GM23338 (cell line): ENCODE results near the gene FYB2. TPM values are rescaled to one million over a fixed set of nuclear protein-coding genes. Genes with fewer than 3 reads are reported as not detected.

ENCODE experiments used
- ATAC-seq: fragments of 200-7000 bp; cut with Tn5 transposase; 3 replicates; pipeline ENCODE4 v1.9.1; 2020
- DNase-seq: peaks from one replicate; pipeline ENCODE4 v3.0.0-alpha.2; 2015; ENCODE audit warnings: low spot score
- H2AFZ ChIP-seq: fragments of 200-600 bp; sonication (generic); 2 replicates; pipeline ENCODE4 v1.8.0; 2016; ENCODE audit warnings: antibody characterized with exemption, mild to moderate bottlenecking, moderate library complexity
- H3F3A ChIP-seq: fragments of 200-600 bp; sonication (generic); replicated peaks from 2 replicates; pipeline ENCODE4 v1.8.0; 2017; ENCODE audit warnings: antibody characterized with exemption, mixed run types, low read depth
- H3K27ac ChIP-seq: fragments of 200-600 bp; sonication (generic); 2 replicates; pipeline ENCODE4 v1.6.1; 2016; ENCODE audit warnings: low read depth
- H3K27me3 ChIP-seq: fragments of 200-600 bp; sonication (generic); 2 replicates; pipeline ENCODE4 v1.8.0; 2016; ENCODE audit warnings: mild to moderate bottlenecking, mixed run types, moderate library complexity; ENCODE audit not compliant: insufficient read depth
- H3K36me3 ChIP-seq: fragments of 200-600 bp; sonication (generic); 2 replicates; pipeline ENCODE4 v1.8.0; 2016; ENCODE audit warnings: mild to moderate bottlenecking; ENCODE audit not compliant: insufficient read depth
- H3K4me1 ChIP-seq: fragments of 200-600 bp; sonication (generic); 2 replicates; pipeline ENCODE4 v1.8.0; 2016; ENCODE audit warnings: mild to moderate bottlenecking, moderate library complexity; ENCODE audit not compliant: insufficient read depth
- H3K4me2 ChIP-seq: fragments of 200-600 bp; sonication (generic); 2 replicates; pipeline ENCODE4 v1.7.1; 2017; ENCODE audit warnings: mixed run types
- H3K4me3 ChIP-seq: fragments of 200-600 bp; sonication (generic); 2 replicates; pipeline ENCODE4 v1.6.1; 2016; ENCODE audit warnings: mixed run types
- H3K79me2 ChIP-seq: fragments of 200-600 bp; sonication (generic); replicated peaks from 2 replicates; pipeline ENCODE4 v1.8.0; 2017; ENCODE audit warnings: mild to moderate bottlenecking; ENCODE audit not compliant: insufficient read depth
- H3K9me2 ChIP-seq: fragments of 200-600 bp; sonication (generic); 2 replicates; pipeline ENCODE4 v1.8.0; 2017; ENCODE audit not compliant: insufficient read depth
- H4K20me1 ChIP-seq: fragments of 200-600 bp; sonication (generic); replicated peaks from 2 replicates; pipeline ENCODE4 v1.8.0; 2017; ENCODE audit warnings: mild to moderate bottlenecking; ENCODE audit not compliant: insufficient read depth
- H3K27ac Mint-ChIP-seq: 2 replicates; pipeline ENCODE4 v1.8.0; 2020; ENCODE audit warnings: inconsistent platforms, mild to moderate bottlenecking, moderate library complexity, mixed read lengths
- H3K27me3 Mint-ChIP-seq: 3 replicates; pipeline ENCODE4 v1.8.0; 2022; ENCODE audit warnings: low read depth, mild to moderate bottlenecking, moderate library complexity, mixed read lengths, inconsistent platforms; ENCODE audit not compliant: insufficient read depth, poor library complexity
- H3K36me3 Mint-ChIP-seq: 3 replicates; pipeline ENCODE4 v1.8.0; 2021; ENCODE audit warnings: low read depth, mild to moderate bottlenecking, inconsistent platforms, moderate library complexity, mixed read lengths
- H3K4me1 Mint-ChIP-seq: 3 replicates; pipeline ENCODE4 v1.8.0; 2020; ENCODE audit warnings: mild to moderate bottlenecking, inconsistent platforms, mixed read lengths
- H3K4me3 Mint-ChIP-seq: 3 replicates; pipeline ENCODE4 v1.8.0; 2021; ENCODE audit warnings: moderate library complexity, mild to moderate bottlenecking, inconsistent platforms, mixed read lengths
- H3K9me3 Mint-ChIP-seq: 3 replicates; pipeline ENCODE4 v1.8.0; 2020; ENCODE audit warnings: moderate library complexity, mild to moderate bottlenecking, inconsistent platforms, mixed read lengths
- EZH2phosphoT487 ChIP-seq: fragments of 200-600 bp; sonication (generic); IDR thresholded peaks from one replicate; pipeline ENCODE4 v1.8.1; 2018; ENCODE audit warnings: antibody characterized with exemption; ENCODE audit not compliant: unreplicated experiment
- ZNF331 ChIP-seq: fragments of 250-450 bp; sonication (Bioruptor Pico); IDR thresholded peaks from 2 replicates; pipeline ENCODE4 v1.5.0; 2020; ENCODE audit warnings: low read depth, mild to moderate bottlenecking, moderate library complexity
- long read RNA-seq: library from polyadenylated mRNA; unstranded; transcript quantifications from one replicate; pipeline ENCODE4 v2.0.0, GENCODE V29; 2020; ENCODE audit not compliant: unreplicated experiment
- polyA plus RNA-seq: library from polyadenylated mRNA; unstranded; fragments of >200 nt; fragmentation: Nextera tagmentation; extraction: Ambion mirVana; gene quantifications from 2 replicates; pipeline ENCODE4 v1.2.1, GENCODE V29; 2016
- total RNA-seq: library from RNA; depleted of rRNA; stranded (reverse); fragments of >200 nt; shearing (Covaris generic); gene quantifications from 2 replicates; pipeline ENCODE4 v1.2.3, GENCODE V29; 2014; rRNA removed
- TF ChIP-seq, protein P1 (sequence below): fragments of 250-450 bp; sonication (Bioruptor Pico); IDR thresholded peaks from 2 replicates; pipeline ENCODE4 v1.5.0; 2020; ENCODE audit warnings: mild to moderate bottlenecking, moderate library complexity
- TF ChIP-seq, protein P2 (sequence below), 2 experiments: fragments of 200-600 bp in 1 of 2; sonication (generic) in 1 of 2; conservative IDR thresholded peaks; 2 replicates each; pipeline versions ENCODE4 v1.5.1 to v1.6.1; 2016 to 2017; ENCODE audit warnings: antibody characterized with exemption in 2 of 2, low read depth in 2 of 2, mild to moderate bottlenecking in 2 of 2, moderate library complexity in 1 of 2

Gene FYB2, protein sequence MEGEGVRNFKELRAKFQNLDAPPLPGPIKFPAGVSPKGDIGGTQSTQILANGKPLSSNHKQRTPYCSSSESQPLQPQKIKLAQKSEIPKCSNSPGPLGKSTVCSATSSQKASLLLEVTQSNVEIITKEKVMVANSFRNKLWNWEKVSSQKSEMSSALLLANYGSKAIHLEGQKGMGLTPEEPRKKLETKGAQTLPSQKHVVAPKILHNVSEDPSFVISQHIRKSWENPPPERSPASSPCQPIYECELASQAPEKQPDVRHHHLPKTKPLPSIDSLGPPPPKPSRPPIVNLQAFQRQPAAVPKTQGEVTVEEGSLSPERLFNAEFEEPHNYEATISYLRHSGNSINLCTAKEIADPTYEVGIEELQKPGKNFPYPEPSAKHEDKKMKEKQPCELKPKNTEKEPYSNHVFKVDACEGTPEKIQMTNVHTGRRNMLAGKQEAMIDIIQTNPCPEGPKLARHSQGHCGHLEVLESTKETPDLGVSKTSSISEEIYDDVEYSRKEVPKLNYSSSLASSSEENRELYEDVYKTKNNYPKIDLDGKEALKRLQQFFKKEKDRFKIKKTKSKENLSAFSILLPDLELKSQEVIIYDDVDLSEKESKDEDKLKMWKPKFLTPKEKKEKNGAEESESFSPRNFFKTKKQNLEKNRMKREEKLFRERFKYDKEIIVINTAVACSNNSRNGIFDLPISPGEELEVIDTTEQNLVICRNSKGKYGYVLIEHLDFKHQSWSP
- total RNA-seq (not detected in 2 replicates), polyA plus RNA-seq (0.39 TPM in 1 of 2 replicates, not detected in the other)
- long read RNA-seq, result 0 reads

DNA sequence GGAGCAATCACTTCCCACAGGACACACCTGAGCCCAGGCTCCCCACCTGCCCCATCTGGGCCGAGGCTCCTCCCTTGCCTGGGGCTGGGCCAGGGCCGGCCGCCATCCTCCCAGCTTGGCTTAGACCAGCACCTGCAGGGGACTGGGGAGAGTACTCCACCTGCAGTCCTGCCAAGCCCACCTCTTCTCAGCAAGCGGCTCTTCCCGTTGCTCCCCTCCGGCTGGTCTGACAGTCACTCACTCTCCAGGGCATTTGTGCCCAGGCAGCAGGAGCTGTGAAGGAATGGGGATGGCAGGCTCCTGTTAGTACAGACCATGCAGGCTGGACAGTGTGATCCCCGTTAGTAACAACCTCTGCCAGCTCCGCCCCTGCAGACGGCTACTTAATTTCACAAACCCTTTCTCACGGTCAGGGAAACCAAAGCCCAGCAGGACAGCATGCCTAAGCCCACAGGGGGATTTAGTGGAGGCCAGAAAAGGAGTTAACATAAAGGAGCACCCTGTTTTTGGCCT, at the start of gene FYB2:
TSS of gene FYB2 (minus strand) at position 18 of the 513 bp plus-strand sequence. CDS start 114 bp downstream, outside the sequence.
- Histone ChIP-seq H3F3A (no peaks in the 10 kb centered on the region), H3K4me2 (peak within 1 kb of the TSS; percentile 3; the same call in 1 of the 2 replicates), H3K4me1 (peaks cover 8% of the 10 kb centered on the region; the same call in 1 of the 2 replicates), H2AFZ (peak within 1 kb of the TSS; percentile 76; the same call in 1 of the 2 replicates), H3K9me2 (0 out of 2 replicates have a peak, but pooled peaks cover 4% of the 10 kb centered on the region), H4K20me1 (0 out of 2 replicates have a peak, but pooled peaks cover 4% of the 10 kb centered on the region), H3K27ac (no peak within 1 kb of the TSS), H3K79me2 (no peaks in the 10 kb centered on the region), H3K27me3 (no peaks in the 10 kb centered on the region), H3K4me3 (no peak within 1 kb of the TSS), H3K36me3 (no peaks in the 10 kb centered on the region)
- DNase-seq (peak; percentile 74), ATAC-seq (peak; percentile 94)
- no peaks in the 10 kb centered on the region for H3K9me3 Mint-ChIP-seq
- H3K4me1 Mint-ChIP-seq, result peaks cover 22% of the 10 kb centered on the region
- no peaks in the 10 kb centered on the region for H3K36me3 Mint-ChIP-seq
- no peak within 1 kb of the TSS; the same call in 1 of the 2 replicates for H3K27ac Mint-ChIP-seq
- peaks cover 6% of the 10 kb centered on the region for H3K27me3 Mint-ChIP-seq
- TF ChIP-seq, protein P1, sequence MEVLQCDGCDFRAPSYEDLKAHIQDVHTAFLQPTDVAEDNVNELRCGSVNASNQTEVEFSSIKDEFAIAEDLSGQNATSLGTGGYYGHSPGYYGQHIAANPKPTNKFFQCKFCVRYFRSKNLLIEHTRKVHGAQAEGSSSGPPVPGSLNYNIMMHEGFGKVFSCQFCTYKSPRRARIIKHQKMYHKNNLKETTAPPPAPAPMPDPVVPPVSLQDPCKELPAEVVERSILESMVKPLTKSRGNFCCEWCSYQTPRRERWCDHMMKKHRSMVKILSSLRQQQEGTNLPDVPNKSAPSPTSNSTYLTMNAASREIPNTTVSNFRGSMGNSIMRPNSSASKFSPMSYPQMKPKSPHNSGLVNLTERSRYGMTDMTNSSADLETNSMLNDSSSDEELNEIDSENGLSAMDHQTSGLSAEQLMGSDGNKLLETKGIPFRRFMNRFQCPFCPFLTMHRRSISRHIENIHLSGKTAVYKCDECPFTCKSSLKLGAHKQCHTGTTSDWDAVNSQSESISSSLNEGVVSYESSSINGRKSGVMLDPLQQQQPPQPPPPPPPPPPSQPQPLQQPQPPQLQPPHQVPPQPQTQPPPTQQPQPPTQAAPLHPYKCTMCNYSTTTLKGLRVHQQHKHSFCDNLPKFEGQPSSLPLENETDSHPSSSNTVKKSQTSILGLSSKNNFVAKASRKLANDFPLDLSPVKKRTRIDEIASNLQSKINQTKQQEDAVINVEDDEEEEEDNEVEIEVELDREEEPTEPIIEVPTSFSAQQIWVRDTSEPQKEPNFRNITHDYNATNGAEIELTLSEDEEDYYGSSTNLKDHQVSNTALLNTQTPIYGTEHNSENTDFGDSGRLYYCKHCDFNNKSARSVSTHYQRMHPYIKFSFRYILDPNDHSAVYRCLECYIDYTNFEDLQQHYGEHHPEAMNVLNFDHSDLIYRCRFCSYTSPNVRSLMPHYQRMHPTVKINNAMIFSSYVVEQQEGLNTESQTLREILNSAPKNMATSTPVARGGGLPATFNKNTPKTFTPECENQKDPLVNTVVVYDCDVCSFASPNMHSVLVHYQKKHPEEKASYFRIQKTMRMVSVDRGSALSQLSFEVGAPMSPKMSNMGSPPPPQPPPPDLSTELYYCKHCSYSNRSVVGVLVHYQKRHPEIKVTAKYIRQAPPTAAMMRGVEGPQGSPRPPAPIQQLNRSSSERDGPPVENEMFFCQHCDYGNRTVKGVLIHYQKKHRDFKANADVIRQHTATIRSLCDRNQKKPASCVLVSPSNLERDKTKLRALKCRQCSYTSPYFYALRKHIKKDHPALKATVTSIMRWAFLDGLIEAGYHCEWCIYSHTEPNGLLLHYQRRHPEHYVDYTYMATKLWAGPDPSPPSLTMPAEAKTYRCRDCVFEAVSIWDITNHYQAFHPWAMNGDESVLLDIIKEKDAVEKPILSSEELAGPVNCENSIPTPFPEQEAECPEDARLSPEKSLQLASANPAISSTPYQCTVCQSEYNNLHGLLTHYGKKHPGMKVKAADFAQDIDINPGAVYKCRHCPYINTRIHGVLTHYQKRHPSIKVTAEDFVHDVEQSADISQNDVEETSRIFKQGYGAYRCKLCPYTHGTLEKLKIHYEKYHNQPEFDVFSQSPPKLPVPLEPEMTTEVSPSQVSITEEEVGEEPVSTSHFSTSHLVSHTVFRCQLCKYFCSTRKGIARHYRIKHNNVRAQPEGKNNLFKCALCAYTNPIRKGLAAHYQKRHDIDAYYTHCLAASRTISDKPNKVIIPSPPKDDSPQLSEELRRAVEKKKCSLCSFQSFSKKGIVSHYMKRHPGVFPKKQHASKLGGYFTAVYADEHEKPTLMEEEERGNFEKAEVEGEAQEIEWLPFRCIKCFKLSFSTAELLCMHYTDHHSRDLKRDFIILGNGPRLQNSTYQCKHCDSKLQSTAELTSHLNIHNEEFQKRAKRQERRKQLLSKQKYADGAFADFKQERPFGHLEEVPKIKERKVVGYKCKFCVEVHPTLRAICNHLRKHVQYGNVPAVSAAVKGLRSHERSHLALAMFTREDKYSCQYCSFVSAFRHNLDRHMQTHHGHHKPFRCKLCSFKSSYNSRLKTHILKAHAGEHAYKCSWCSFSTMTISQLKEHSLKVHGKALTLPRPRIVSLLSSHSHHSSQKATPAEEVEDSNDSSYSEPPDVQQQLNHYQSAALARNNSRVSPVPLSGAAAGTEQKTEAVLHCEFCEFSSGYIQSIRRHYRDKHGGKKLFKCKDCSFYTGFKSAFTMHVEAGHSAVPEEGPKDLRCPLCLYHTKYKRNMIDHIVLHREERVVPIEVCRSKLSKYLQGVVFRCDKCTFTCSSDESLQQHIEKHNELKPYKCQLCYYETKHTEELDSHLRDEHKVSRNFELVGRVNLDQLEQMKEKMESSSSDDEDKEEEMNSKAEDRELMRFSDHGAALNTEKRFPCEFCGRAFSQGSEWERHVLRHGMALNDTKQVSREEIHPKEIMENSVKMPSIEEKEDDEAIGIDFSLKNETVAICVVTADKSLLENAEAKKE (CRISPR knock-in tag), result no peak
- TF ChIP-seq EZH2phosphoT487 (no peak), ZNF331 (CRISPR knock-in tag) (no peak)
- TF ChIP-seq, protein P2, sequence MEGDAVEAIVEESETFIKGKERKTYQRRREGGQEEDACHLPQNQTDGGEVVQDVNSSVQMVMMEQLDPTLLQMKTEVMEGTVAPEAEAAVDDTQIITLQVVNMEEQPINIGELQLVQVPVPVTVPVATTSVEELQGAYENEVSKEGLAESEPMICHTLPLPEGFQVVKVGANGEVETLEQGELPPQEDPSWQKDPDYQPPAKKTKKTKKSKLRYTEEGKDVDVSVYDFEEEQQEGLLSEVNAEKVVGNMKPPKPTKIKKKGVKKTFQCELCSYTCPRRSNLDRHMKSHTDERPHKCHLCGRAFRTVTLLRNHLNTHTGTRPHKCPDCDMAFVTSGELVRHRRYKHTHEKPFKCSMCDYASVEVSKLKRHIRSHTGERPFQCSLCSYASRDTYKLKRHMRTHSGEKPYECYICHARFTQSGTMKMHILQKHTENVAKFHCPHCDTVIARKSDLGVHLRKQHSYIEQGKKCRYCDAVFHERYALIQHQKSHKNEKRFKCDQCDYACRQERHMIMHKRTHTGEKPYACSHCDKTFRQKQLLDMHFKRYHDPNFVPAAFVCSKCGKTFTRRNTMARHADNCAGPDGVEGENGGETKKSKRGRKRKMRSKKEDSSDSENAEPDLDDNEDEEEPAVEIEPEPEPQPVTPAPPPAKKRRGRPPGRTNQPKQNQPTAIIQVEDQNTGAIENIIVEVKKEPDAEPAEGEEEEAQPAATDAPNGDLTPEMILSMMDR (conservative IDR thresholded peaks at IDR 0.05; ENCODE audit: low read depth in 2 of 2), result peak in 1 of 2 experiments; percentile 37; a peak in 2 of 4 replicates
- H3K4me3 Mint-ChIP-seq, result peak within 1 kb of the TSS; percentile 36; the same call in 1 of the 3 replicates
